GM12891 (cell line): ENCODE data around the gene KLHL36.

ENCODE experiments used
- DNase-seq: peaks from one replicate; pipeline ENCODE4 v3.0.0; 2011; ENCODE audit warnings: low spot score; ENCODE audit not compliant: insufficient read length
- FAIRE-seq: peaks from 2 replicates; lab custom pipeline; 2011; peaks lifted over from hg19 to GRCh38; lab: Jason Lieb, UNC
- PAX5 ChIP-seq: IDR thresholded peaks from 2 replicates; pipeline ENCODE4 v1.6.1; 2011; ENCODE audit warnings: low read length, moderate library complexity, mild to moderate bottlenecking; ENCODE audit not compliant: insufficient read depth, severe bottlenecking
- POLR2A ChIP-seq: IDR thresholded peaks from 2 replicates; pipeline ENCODE4 v1.6.1; 2011; ENCODE audit warnings: low read depth, low read length, control low read depth
- POLR2AphosphoS5 ChIP-seq: IDR thresholded peaks from 2 replicates; pipeline ENCODE4 v1.6.1; 2011; ENCODE audit warnings: low read depth, low read length, control low read depth
- POU2F2 ChIP-seq: IDR thresholded peaks from 2 replicates; pipeline ENCODE4 v1.6.1; 2011; ENCODE audit warnings: low read depth, mild to moderate bottlenecking, control low read depth, low read length, moderate library complexity
- SPI1 ChIP-seq: IDR thresholded peaks from 2 replicates; pipeline ENCODE4 v1.6.1; 2011; ENCODE audit warnings: low read depth, low read length, control low read depth
- TAF1 ChIP-seq: IDR thresholded peaks from 2 replicates; pipeline ENCODE4 v1.6.1; 2011; ENCODE audit warnings: low read depth, low read length, control low read depth

KLHL36 gene

DNA sequence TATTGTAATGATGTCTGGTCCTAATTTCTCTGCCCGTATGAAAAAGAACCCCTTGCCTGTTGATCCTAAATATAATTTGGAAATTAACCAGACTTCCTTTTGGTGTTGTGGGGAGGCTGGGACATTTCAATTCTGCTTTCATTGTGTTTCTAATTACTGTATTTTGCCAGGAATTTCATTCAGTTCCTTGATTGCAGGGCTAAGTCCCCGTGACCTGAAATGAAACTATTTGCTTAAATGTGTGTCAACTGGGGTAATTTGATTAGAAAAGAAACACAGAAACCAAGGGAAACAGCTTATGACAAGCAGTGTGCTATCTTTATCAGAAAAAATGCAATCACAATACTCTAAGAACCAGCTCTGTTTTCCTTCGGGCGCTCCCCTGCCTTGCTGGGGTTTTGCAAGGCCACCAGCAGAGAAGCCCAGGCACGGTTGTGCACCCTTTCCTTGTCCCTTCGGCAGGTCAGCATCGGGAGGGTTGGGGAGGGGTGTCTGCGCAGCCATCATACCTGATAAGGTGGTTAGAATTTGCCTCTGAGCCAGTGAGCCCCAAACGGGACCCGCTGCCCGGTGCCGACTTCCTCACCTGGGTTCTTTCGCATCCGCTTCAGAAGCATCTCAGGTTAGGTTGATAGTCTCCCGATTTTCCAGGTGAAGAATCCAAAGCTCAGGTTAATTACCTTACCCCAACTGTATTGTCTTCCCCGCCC, 19.4 kb downstream of the KLHL36 start:
- FAIRE-seq (no peak), DNase-seq (no peak)
- TF ChIP-seq SPI1 (no peak), POLR2A (no peak), PAX5 (no peak), TAF1 (no peak), POU2F2 (no peak), POLR2AphosphoS5 (no peak)

DNA sequence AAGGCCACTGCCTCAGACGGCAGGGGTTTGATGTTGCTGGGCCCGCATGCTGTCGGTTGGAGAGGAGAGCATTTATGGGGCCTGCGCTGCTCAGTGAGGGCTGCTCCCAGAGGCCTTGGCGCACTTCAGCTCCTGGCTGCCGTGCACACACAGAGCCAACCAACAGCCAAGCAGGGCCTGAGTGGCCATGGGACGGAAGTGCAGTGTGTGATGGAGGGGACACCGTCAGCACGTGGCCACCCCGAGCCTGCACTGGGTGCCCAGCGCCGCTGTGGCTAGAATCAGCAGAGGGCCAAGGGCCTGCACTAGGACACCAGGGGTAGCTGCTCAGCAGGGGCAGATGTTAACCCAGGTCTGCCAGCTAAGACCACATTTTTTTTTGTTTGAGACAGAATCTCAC, 21.8 kb downstream of the KLHL36 start:
- TF ChIP-seq TAF1 = no peak
- TF ChIP-seq POLR2A = no peak
- TF ChIP-seq SPI1 = no peak
- FAIRE-seq = no peak
- DNase-seq = no peak

DNA sequence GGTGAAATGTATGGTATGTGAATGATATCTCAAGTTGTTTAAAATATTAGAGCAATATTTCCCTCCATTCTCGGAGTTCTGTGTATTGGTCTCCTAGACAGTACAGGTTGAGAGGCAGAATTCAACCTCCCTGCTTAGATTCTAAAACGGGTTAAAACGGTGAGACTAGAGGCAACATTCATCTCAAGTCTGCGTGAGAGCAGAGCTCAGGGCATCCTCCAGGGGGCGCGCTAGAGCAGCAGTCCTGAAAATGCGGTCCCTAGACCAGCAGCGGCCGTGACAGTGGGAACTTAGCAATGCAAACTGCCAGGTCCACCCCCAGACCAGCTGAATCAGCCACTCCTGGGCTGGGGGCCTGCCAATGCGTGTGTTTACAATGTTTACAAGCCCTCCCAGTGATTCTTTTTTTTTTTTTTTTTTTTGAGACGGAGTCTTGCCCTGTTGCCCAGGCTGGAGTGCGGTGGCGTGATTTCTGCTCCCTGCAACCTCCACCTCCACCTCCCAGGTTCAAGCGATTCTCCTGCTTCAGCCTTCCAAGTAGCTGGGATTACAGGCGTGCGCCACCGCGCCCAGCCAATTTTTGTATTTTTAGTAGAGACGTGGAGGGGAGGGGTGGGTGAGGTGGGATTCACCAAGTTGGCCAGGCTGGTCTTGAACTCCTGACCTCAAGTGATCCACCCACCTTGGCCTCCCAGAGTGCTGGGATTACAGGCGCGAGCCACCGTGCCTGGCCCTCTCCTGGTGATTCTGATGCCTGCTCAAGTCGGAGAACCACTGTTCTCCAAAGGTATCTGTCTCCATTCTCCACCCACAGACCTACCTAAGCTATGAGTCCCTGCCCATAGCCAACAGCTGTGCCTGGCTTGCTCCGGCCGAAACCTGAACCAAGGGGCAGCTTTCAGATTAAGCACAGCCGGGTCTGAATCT, 24.2 kb downstream of the KLHL36 start:
- DNase-seq = peak; percentile 82
- peak; percentile 86 for FAIRE-seq
- no peak for TF ChIP-seq PAX5
- no peak for TF ChIP-seq POLR2AphosphoS5
- no peak for TF ChIP-seq POU2F2
- no peak for TF ChIP-seq POLR2A
- no peak for TF ChIP-seq TAF1
- TF ChIP-seq SPI1 = no peak

DNA sequence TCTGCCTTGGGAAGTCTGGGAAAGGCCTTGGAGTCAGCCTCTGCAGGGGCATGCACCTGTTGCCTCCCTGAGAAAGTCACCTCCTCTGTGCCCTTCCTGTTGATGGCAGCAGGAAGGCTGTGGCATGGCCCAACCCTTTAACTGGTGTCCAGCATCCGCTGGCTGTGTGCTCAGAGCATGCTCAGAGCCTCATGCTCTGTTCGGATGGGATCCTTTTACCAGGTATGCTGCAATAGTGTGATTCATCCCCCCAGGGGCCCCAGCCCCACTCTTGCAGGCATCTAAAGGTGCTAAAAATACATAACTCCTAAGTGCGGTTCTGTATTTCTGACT, 24.9 kb downstream of the KLHL36 start:
- DNase-seq (no peak), FAIRE-seq (no peak)
- TF ChIP-seq POLR2A (no peak), POU2F2 (no peak), TAF1 (no peak), SPI1 (no peak), POLR2AphosphoS5 (no peak), PAX5 (no peak)

DNA sequence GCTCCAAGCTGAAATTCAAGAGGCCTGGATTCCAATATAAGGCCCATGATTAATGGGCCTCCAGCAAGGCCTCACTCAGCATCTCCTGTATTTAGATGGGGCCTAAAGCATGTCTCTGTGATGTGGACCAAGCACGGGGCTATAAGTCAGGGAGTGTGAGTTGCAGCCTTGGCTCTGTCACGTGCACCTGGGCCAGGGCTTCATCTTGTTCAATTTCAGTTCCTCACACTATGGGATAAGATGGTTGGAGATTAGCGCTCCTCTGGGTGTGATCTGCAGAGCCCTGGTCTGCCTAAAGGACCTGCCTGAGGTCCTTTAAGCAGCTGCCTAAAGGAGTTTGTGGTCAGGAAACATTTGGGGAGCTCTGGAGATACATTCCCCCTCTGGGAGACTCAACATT, 25.2 kb downstream of the KLHL36 start:
- TF ChIP-seq SPI1 (peak; percentile 61), POU2F2 (no peak), POLR2AphosphoS5 (no peak)
- DNase-seq (no peak), FAIRE-seq (no peak)

DNA sequence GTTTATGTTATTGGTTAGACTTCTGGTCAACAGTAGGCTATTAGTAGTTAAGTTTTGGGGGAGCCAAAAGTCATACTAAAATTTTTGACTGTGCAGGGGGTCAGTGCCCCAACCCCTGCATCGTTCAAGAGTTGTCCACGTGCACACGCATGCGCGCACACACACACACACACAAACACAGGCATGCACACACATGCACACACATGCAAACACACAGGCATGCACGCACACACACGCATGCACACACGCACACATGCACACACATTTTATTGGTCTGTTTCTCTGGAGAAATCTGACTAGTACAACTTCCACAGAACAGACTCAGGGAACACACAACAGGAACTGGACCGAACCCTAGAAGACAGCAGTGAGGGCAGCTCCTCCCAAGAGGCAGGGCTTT, 27.1 kb downstream of the KLHL36 start:
- no peak for TF ChIP-seq POLR2AphosphoS5
- no peak for TF ChIP-seq POU2F2
- TF ChIP-seq PAX5 = no peak
- TF ChIP-seq TAF1 = no peak
- no peak for TF ChIP-seq SPI1
- no peak for TF ChIP-seq POLR2A
- DNase-seq = no peak
- peak; percentile 48 for FAIRE-seq

DNA sequence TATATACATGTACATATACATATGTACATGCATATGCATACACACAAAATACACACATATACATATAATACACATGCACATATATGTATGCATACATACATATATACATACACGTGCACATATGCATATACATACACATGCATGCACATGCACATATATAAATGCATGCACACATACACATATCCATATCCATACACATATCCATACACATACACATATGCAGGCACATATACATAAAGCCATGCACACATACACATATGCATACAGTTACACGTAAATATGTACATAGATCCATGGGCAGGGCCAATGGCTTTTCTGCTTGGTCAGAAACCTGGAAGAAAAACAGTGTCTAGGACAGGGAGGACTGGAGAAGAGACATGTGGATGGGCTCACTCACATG, 27.6 kb downstream of the KLHL36 start:
- FAIRE-seq (no peak), DNase-seq (no peak)
- TF ChIP-seq POU2F2 (no peak), POLR2AphosphoS5 (no peak), SPI1 (no peak), TAF1 (no peak), POLR2A (no peak), PAX5 (no peak)

DNA sequence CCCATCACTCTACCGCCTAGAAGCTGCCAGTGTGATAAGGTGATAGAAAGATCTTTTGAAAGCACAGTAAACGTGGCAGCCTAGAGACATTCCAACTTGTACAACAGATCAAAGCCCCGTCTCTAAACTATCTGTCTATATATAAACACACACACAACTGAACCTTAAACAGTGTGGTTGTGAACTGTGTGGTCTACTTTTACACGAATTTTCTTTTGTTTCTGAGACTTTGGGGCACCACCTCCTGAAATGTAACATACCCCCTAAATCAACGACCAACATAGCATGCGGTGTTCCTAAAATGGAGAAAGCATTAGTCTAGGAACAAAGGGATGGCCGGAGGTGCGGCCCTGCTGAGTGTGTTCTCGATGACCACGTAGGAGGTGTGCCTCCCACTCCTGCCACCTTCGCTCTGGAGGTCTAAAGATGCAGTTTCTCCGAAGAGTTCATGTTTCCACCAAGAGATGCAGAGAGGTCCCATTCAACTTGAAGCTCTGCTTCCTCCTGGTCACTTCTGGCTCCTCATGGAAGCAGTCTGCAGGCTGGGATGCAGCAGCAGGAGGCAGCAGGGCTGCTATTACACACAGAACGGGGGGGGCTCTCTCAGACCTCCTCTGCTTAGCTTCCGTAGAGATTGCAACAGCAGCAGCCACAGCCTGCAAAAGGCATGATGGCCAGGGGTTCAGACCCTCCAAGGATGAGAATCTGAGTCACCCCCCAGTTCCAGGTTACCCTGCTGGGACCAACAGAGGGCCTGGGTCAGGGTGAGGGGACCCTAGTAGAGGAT, 28.9 kb downstream of the KLHL36 start:
- FAIRE-seq (no peak), DNase-seq (no peak)
- TF ChIP-seq SPI1 (no peak), TAF1 (no peak), POLR2A (no peak), POLR2AphosphoS5 (no peak), POU2F2 (no peak), PAX5 (no peak)

DNA sequence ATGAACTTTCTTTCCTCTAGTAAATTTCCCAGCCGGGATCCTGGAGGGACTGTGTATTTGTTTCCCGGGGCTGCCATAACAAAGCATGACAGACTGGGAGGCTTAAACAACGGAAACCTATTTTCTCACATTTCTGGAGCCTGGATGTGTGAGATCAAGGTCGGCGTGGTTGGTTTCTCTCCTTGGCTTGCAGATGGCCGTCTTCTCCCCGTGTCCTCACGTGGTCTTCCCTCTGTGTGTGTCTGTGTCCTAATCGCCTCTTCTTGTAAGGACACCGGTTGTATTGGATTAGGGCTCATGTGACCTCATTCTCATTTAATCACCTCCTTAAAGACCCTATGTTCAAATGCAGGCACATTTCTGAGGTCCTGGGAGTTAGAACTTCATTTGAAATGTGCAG, 29.5 kb downstream of the KLHL36 start:
- DNase-seq (no peak), FAIRE-seq (no peak)
- TF ChIP-seq POLR2A = no peak
- no peak for TF ChIP-seq PAX5
- TF ChIP-seq POLR2AphosphoS5 = no peak
- TF ChIP-seq SPI1 = no peak
- TF ChIP-seq TAF1 = no peak
- TF ChIP-seq POU2F2 = no peak
